HL-60/S4 treated with retinoic acid at 250 ng/mL for 4 days and 3 days (cell line): Measurements from ENCODE around the gene C19orf33.

Experiments
- in situ Hi-C: fragments of 300-500 bp; cut with MboI; formaldehyde crosslinking; loops from 2 replicates; pipeline ENCODE4 v1.7.0; 2022; ENCODE audit warnings: low sequenced_read_pairs

Gene C19orf33

GRCh38 chr19:38308006-38308766, 4.1 kb downstream of the C19orf33 start:
- in situ Hi-C loops = no loop called here

- in situ Hi-C loops = no loop called here
Observed at GRCh38 chr19:38308926-38309614, 5.0 kb downstream of the C19orf33 start.

GRCh38 chr19:38309615-38310278, 5.7 kb downstream of the C19orf33 start:
- in situ Hi-C loops = no loop called here

GRCh38 chr19:38310279-38310670, 6.2 kb downstream of the C19orf33 start:
- in situ Hi-C loops = no loop called here

- in situ Hi-C loops = no loop called here
Observed at GRCh38 chr19:38310986-38311385, 6.9 kb downstream of the C19orf33 start.

GRCh38 chr19:38315657-38316476, 11.8 kb downstream of the C19orf33 start, which contains the start of gene YIF1B:
Gene YIF1B (minus strand): TSS chr19:38315947. CDS start chr19:38315917, 30 bp downstream.
- in situ Hi-C loops = no loop called here

GRCh38 chr19:38316477-38317067, 12.5 kb downstream of the C19orf33 start:
- in situ Hi-C loops = no loop called here

- in situ Hi-C loops = no loop called here
Observed at GRCh38 chr19:38317104-38317612, 13.1 kb downstream of the C19orf33 start.

GRCh38 chr19:38318660-38319059, 14.6 kb downstream of the C19orf33 start:
- in situ Hi-C loops = no loop called here

GRCh38 chr19:38319421-38320258, 15.6 kb downstream of the C19orf33 start, which contains the start of gene KCNK6:
Gene KCNK6 (plus strand): TSS chr19:38319845. CDS start chr19:38319951, 106 bp downstream.
- in situ Hi-C loops = no loop called here

GRCh38 chr19:38320969-38321339, 16.9 kb downstream of the C19orf33 start:
- in situ Hi-C loops = no loop called here

GRCh38 chr19:38321646-38322196, 17.7 kb downstream of the C19orf33 start:
- in situ Hi-C loops = no loop called here

GRCh38 chr19:38323291-38323690, 19.2 kb downstream of the C19orf33 start:
- in situ Hi-C loops = no loop called here

GRCh38 chr19:38324431-38324830, 20.4 kb downstream of the C19orf33 start:
- in situ Hi-C loops = no loop called here

- in situ Hi-C loops = loop anchor here (25.0 kb wide), 1 partner anchor 414 kb away; the partner anchor contains the start of genes SIPA1L3 and WDR87
Observed at GRCh38 chr19:38326591-38326990, 22.5 kb downstream of the C19orf33 start.

- in situ Hi-C loops = loop anchor here (5.0 to 25.0 kb wide), 2 partner anchors 82 to 417 kb away; partner anchors contain the start of genes SIPA1L3 and WDR87
Observed at GRCh38 chr19:38329651-38330050, 25.6 kb downstream of the C19orf33 start.

- in situ Hi-C loops = loop anchor here (5.0 to 25.0 kb wide), 2 partner anchors 84 to 419 kb away; partner anchors contain the start of genes SIPA1L3 and WDR87
Observed at GRCh38 chr19:38331728-38332127, 27.7 kb downstream of the C19orf33 start.

GRCh38 chr19:38333245-38333644, 29.2 kb downstream of the C19orf33 start:
- in situ Hi-C loops = loop anchor here (5.0 to 25.0 kb wide), 2 partner anchors 86 to 421 kb away; partner anchors contain the start of genes SIPA1L3 and WDR87
